GM13976 (cell line): ENCODE measurements around the gene COL4A2.

Experiments
- DNase-seq: peaks from one replicate; pipeline ENCODE4 v3.0.0; 2012; ENCODE audit warnings: low spot score
- in situ Hi-C: fragments of 300-500 bp; cut with MboI; formaldehyde crosslinking; loops from one replicate; pipeline ENCODE4 v1.12.0; 2022; ENCODE audit warnings: low sequenced_read_pairs, mixed read lengths, inconsistent platforms; ENCODE audit not compliant: unreplicated experiment
- TF ChIP-seq, protein P1 (sequence below): IDR thresholded peaks from 2 replicates; pipeline ENCODE4 v1.5.1; 2012; ENCODE audit warnings: borderline replicate concordance, mild to moderate bottlenecking; ENCODE audit not compliant: insufficient read depth; ENCODE audit errors: extremely low read depth, missing control alignments, control extremely low read depth

COL4A2 gene

DNA sequence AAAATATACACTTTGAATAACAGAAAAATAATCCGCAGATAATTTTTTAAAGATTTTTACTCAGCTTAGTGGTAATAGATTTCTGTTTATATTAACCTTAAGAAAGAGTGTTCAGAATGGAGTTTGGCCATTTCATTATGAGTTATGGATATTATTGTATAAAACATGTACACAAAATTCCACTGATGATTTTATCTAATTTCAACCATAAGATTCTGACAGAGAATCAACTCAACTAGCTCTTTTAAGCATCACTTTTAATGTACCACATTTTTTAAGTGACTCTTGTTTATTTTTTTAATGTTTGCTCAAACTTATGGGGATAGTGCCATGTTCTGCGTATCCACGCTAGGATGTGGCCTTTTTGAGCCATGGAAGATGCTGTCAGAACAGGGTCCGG lies 75.7 kb downstream of the COL4A2 start:
- in situ Hi-C loops: no loop called here
- no peak for DNase-seq
- TF ChIP-seq, protein P1, sequence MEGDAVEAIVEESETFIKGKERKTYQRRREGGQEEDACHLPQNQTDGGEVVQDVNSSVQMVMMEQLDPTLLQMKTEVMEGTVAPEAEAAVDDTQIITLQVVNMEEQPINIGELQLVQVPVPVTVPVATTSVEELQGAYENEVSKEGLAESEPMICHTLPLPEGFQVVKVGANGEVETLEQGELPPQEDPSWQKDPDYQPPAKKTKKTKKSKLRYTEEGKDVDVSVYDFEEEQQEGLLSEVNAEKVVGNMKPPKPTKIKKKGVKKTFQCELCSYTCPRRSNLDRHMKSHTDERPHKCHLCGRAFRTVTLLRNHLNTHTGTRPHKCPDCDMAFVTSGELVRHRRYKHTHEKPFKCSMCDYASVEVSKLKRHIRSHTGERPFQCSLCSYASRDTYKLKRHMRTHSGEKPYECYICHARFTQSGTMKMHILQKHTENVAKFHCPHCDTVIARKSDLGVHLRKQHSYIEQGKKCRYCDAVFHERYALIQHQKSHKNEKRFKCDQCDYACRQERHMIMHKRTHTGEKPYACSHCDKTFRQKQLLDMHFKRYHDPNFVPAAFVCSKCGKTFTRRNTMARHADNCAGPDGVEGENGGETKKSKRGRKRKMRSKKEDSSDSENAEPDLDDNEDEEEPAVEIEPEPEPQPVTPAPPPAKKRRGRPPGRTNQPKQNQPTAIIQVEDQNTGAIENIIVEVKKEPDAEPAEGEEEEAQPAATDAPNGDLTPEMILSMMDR: no peak

DNA sequence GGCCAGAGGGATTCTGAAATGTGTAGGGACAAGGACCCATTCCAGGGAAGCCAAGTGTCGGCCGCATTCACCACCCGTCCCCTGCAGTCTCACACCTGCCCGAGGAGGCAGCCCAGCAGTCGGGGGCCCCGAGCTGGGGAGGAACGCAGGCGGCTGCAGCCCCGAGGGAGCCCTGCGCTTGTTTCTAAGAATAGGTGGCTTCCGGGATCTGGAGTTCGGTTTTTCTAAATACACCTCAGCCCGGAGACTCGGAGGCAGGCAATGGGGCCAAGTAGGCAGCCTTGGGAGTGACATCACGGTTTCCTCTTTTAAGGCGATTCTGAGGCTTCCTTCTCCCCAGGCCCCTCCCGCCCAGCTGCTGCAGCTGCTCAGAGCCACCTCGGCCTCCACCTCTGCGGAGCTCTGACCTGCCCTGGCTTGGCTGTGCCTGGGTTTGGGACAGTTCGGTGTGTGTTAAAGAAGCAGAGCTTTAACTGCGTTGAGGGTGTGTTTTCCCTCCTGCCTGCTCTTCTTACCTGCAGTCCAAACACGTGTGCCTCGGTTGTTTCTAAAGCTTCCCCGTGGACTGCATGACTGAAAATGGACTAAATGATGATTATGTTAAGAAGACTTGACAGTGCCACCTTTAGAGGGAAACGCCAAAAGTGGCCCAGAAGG lies 80.5 kb downstream of the COL4A2 start:
- peak; percentile 80 for DNase-seq
- in situ Hi-C loops: no loop called here
- TF ChIP-seq, protein P1: no peak

DNA sequence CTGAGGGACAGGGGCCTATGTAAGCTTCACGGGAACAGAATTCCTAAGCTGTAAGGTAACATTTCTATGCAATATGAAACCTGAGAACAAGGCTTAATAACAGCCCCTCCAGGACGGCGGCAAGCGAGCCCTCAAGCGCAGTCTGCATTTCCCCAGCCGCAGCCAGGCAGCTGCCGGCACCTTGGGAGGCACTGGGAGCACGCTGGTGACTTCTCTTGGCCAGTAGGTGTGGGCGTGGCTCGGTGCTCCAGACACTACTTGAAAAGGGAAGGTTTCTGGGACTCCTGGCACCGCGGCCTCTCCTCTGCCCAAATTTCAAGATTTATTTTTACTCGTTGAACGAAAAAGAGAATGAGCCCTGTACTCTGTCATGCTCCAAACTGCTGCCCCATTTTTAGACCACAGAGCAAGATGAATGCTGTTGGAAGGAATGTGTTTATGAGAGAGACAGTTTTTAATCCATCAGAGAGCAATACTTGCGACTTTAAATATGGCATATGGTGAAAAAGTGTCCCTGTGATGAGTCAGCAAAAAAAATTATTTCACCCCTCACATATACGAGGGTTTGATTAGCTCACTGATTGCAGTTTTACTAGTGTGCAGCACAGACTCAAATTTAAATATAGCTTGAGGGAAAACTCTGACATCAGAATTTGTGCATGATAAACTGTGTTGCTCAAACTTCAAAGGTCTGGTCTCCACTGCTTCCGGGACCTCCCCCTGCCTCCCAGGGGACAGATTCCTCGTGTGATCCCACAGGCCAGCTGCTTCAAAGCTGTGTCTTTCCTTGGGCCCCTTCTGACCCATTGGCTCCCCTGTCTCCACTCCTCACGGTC lies 81.2 kb downstream of the COL4A2 start:
- TF ChIP-seq, protein P1: no peak
- DNase-seq: no peak

DNA sequence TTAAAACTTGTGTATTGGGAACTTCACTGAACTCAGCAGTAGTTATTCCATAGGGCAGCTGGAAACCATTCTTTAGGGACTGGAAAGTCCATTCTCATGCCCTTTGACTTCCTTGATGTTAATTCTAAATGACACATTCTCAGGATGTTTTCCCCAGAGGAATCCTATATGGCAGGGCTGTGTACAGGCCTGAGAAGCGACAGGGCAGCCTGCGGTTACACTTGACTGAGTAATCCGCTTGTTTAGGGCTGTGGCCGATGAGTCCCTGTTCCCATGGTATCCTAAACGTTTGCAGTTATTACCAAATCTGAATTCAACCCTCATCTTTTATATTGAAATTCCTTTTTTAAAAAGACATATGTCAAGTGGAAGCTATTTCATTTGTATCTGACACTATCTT lies 83.5 kb downstream of the COL4A2 start:
- no peak for DNase-seq
- in situ Hi-C loops: no loop called here
- TF ChIP-seq, protein P1: no peak

More for the DNA sequence above, 81.2 kb downstream of the COL4A2 start:
- in situ Hi-C loops: no loop called here

DNA sequence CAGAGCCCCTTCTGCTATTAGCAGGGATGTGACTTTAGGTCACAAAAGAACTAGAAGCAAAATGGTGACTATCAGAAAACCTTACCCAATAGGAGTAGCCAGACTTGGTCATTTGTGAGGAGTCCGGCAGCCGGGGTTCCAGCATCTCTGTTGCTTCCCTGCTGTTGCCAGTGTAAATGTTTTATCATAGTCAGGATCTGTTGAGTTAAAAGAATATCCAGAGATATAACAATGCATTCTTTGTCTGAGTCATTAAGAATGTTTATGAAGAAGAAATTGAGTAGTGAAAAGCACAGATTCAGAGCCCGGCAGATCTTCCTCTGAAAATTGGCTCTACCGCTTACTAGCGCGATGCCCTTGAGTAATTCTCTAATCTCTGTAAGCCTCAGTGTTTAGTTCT lies 84.2 kb downstream of the COL4A2 start:
- TF ChIP-seq, protein P1: no peak
- DNase-seq: no peak
- in situ Hi-C loops: no loop called here

DNA sequence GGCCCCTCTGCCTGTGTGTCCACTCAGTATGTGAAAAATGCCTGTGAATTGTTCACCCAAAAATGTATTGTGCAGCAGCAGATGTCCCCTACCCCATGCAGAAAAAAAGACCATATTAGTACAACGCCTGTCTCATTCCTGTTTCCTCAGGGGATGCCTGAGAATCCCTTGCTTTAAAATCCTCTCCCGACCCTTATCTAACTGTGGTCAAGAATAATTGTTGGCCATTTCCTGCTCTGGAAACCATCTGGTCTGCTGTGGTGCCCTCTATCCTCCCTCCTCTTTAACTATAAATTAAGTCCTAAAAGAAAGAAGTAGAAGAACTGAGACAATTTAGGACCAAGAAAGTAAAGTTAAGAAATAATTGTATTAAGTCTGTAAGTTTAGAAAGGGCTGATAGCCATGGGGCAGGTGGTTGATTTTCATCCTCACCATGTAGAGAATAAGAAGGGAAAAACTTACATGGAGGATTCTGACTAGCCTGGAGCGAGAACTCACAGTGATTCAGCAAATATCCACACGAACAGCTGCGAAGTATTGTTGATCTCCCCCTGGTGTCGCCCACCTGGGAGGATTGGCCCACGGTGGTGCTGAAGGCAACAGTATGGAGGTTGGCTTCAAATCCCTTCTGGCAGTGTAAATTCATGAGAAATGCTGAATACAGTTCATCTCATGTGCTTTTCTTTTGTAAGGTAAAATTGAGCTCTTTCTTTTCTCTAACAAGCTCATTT lies 85.6 kb downstream of the COL4A2 start:
- in situ Hi-C loops: no loop called here
- DNase-seq: no peak
- TF ChIP-seq, protein P1: no peak
